Skeletal muscle satellite cell (primary cell): ENCODE measurements around the gene DPYD.

Experiments
- H3K27me3 ChIP-seq: 2 replicates; pipeline ENCODE4 v1.7.0; 2013; ENCODE audit warnings: low read length; ENCODE audit not compliant: control insufficient read depth, insufficient read depth
- H3K36me3 ChIP-seq: 2 replicates; pipeline ENCODE4 v1.7.0; 2013; ENCODE audit warnings: mild to moderate bottlenecking, control low read depth, low read length; ENCODE audit not compliant: insufficient read depth
- H3K4me1 ChIP-seq: 2 replicates; pipeline ENCODE4 v1.7.0; 2013; ENCODE audit warnings: low read length; ENCODE audit not compliant: control insufficient read depth, insufficient read depth
- H3K4me2 ChIP-seq: 2 replicates; pipeline ENCODE4 v1.7.0; 2013; ENCODE audit warnings: mild to moderate bottlenecking, low read length
- H3K4me3 ChIP-seq: 2 replicates; pipeline ENCODE4 v1.7.0; 2013; ENCODE audit warnings: low read length
- H3K9ac ChIP-seq: 2 replicates; pipeline ENCODE4 v1.7.0; 2013; ENCODE audit warnings: mild to moderate bottlenecking, low read depth, low read length, moderate library complexity
- H3K9me3 ChIP-seq: replicated peaks from 2 replicates; pipeline ENCODE4 v1.7.0; 2013; ENCODE audit warnings: mild to moderate bottlenecking, control low read depth, low read length

Gene DPYD

GRCh38 chr1:97508653-97509218 is 412.1 kb downstream of the DPYD start:
- Histone ChIP-seq H3K27me3 (no peaks in the 10 kb centered on the region), H3K9me3 (no peaks in the 10 kb centered on the region), H3K4me2 (no peak overlapping the region), H3K9ac (no peak overlapping the region), H3K4me1 (no peaks in the 10 kb centered on the region), H3K36me3 (no peaks in the 10 kb centered on the region), H3K4me3 (no peak overlapping the region)

- Histone ChIP-seq H3K36me3 (no peaks in the 10 kb centered on the region), H3K9ac (no peak overlapping the region), H3K4me2 (no peak overlapping the region), H3K4me3 (no peak overlapping the region), H3K4me1 (no peaks in the 10 kb centered on the region), H3K27me3 (no peaks in the 10 kb centered on the region), H3K9me3 (no peaks in the 10 kb centered on the region)
These were observed 413.0 kb downstream of the DPYD start for GRCh38 chr1:97507863-97508262.

- no peak overlapping the region for H3K4me2 ChIP-seq
- H3K9ac ChIP-seq: no peak overlapping the region
- H3K4me1 ChIP-seq: no peaks in the 10 kb centered on the region
- no peak overlapping the region for H3K4me3 ChIP-seq
- H3K9me3 ChIP-seq: no peaks in the 10 kb centered on the region
- H3K36me3 ChIP-seq: no peaks in the 10 kb centered on the region
- no peaks in the 10 kb centered on the region for H3K27me3 ChIP-seq
These were observed 414.5 kb downstream of the DPYD start for GRCh38 chr1:97506368-97506767.

GRCh38 chr1:97505816-97506215 is 415.0 kb downstream of the DPYD start:
- Histone ChIP-seq H3K9ac (no peak overlapping the region), H3K36me3 (no peaks in the 10 kb centered on the region)

GRCh38 chr1:97505289-97505688 is 415.5 kb downstream of the DPYD start:
- Histone ChIP-seq H3K27me3 (no peaks in the 10 kb centered on the region), H3K4me1 (no peaks in the 10 kb centered on the region), H3K9me3 (no peaks in the 10 kb centered on the region), H3K9ac (no peak overlapping the region), H3K4me2 (no peak overlapping the region), H3K36me3 (no peaks in the 10 kb centered on the region), H3K4me3 (no peak overlapping the region)

More at GRCh38 chr1:97505816-97506215, 415.0 kb downstream of the DPYD start:
- no peaks in the 10 kb centered on the region for H3K4me1 ChIP-seq
- no peaks in the 10 kb centered on the region for H3K27me3 ChIP-seq
- H3K4me2 ChIP-seq: no peak overlapping the region
- no peak overlapping the region for H3K4me3 ChIP-seq
- H3K9me3 ChIP-seq: no peaks in the 10 kb centered on the region

GRCh38 chr1:97502360-97502759 is 418.5 kb downstream of the DPYD start:
- Histone ChIP-seq H3K9ac (no peak overlapping the region), H3K4me3 (no peak overlapping the region), H3K9me3 (no peaks in the 10 kb centered on the region), H3K27me3 (no peaks in the 10 kb centered on the region), H3K36me3 (no peaks in the 10 kb centered on the region), H3K4me1 (no peaks in the 10 kb centered on the region), H3K4me2 (no peak overlapping the region)

- Histone ChIP-seq H3K9ac (no peak overlapping the region), H3K9me3 (no peaks in the 10 kb centered on the region), H3K36me3 (no peaks in the 10 kb centered on the region)
These were observed 419.2 kb downstream of the DPYD start for GRCh38 chr1:97501628-97502027.

GRCh38 chr1:97500760-97501159 is 420.1 kb downstream of the DPYD start:
- Histone ChIP-seq H3K4me3 (no peak overlapping the region), H3K36me3 (no peaks in the 10 kb centered on the region), H3K9ac (no peak overlapping the region), H3K4me1 (no peaks in the 10 kb centered on the region), H3K4me2 (no peak overlapping the region), H3K9me3 (no peaks in the 10 kb centered on the region), H3K27me3 (no peaks in the 10 kb centered on the region)

More at GRCh38 chr1:97501628-97502027, 419.2 kb downstream of the DPYD start:
- H3K4me1 ChIP-seq: no peaks in the 10 kb centered on the region
- no peaks in the 10 kb centered on the region for H3K27me3 ChIP-seq
- H3K4me3 ChIP-seq: no peak overlapping the region
- H3K4me2 ChIP-seq: no peak overlapping the region

GRCh38 chr1:97499667-97500066 is 421.2 kb downstream of the DPYD start:
- no peaks in the 10 kb centered on the region for H3K27me3 ChIP-seq
- no peaks in the 10 kb centered on the region for H3K4me1 ChIP-seq
- no peaks in the 10 kb centered on the region for H3K9me3 ChIP-seq
- no peak overlapping the region for H3K4me3 ChIP-seq
- no peak overlapping the region for H3K4me2 ChIP-seq
- no peaks in the 10 kb centered on the region for H3K36me3 ChIP-seq
- no peak overlapping the region for H3K9ac ChIP-seq

- Histone ChIP-seq H3K4me2 (no peak overlapping the region), H3K4me3 (no peak overlapping the region), H3K27me3 (no peaks in the 10 kb centered on the region), H3K36me3 (no peaks in the 10 kb centered on the region), H3K9ac (no peak overlapping the region), H3K9me3 (no peaks in the 10 kb centered on the region), H3K4me1 (peaks cover 3% of the 10 kb centered on the region)
These were observed 431.0 kb downstream of the DPYD start for GRCh38 chr1:97489834-97490233.

- Histone ChIP-seq H3K9ac (no peak overlapping the region), H3K27me3 (no peaks in the 10 kb centered on the region), H3K36me3 (no peaks in the 10 kb centered on the region), H3K4me2 (no peak overlapping the region), H3K4me3 (no peak overlapping the region), H3K9me3 (no peaks in the 10 kb centered on the region), H3K4me1 (peaks cover 3% of the 10 kb centered on the region)
These were observed 432.3 kb downstream of the DPYD start for GRCh38 chr1:97488530-97488929.

- H3K27me3 ChIP-seq: no peaks in the 10 kb centered on the region
- no peaks in the 10 kb centered on the region for H3K4me1 ChIP-seq
- H3K4me3 ChIP-seq: no peak overlapping the region
- no peaks in the 10 kb centered on the region for H3K36me3 ChIP-seq
- no peak overlapping the region for H3K9ac ChIP-seq
- no peaks in the 10 kb centered on the region for H3K9me3 ChIP-seq
- H3K4me2 ChIP-seq: no peak overlapping the region
These were observed 438.8 kb downstream of the DPYD start for GRCh38 chr1:97482022-97482421.
